ENCODE results near the gene DLL3. TPM values are rescaled to one million over a fixed set of nuclear protein-coding genes. Genes with fewer than 3 reads are reported as not detected.

DLL3 gene, protein sequence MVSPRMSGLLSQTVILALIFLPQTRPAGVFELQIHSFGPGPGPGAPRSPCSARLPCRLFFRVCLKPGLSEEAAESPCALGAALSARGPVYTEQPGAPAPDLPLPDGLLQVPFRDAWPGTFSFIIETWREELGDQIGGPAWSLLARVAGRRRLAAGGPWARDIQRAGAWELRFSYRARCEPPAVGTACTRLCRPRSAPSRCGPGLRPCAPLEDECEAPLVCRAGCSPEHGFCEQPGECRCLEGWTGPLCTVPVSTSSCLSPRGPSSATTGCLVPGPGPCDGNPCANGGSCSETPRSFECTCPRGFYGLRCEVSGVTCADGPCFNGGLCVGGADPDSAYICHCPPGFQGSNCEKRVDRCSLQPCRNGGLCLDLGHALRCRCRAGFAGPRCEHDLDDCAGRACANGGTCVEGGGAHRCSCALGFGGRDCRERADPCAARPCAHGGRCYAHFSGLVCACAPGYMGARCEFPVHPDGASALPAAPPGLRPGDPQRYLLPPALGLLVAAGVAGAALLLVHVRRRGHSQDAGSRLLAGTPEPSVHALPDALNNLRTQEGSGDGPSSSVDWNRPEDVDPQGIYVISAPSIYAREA
- 0.41 and 1.1 TPM in 2 replicates for total RNA-seq
- total RNA-seq (2013) = 0.21 TPM
- polyA plus RNA-seq = 0.30 and 0.46 TPM in 2 replicates
- 0.36 and 0.94 TPM in 2 replicates for polyA minus RNA-seq

DNA sequence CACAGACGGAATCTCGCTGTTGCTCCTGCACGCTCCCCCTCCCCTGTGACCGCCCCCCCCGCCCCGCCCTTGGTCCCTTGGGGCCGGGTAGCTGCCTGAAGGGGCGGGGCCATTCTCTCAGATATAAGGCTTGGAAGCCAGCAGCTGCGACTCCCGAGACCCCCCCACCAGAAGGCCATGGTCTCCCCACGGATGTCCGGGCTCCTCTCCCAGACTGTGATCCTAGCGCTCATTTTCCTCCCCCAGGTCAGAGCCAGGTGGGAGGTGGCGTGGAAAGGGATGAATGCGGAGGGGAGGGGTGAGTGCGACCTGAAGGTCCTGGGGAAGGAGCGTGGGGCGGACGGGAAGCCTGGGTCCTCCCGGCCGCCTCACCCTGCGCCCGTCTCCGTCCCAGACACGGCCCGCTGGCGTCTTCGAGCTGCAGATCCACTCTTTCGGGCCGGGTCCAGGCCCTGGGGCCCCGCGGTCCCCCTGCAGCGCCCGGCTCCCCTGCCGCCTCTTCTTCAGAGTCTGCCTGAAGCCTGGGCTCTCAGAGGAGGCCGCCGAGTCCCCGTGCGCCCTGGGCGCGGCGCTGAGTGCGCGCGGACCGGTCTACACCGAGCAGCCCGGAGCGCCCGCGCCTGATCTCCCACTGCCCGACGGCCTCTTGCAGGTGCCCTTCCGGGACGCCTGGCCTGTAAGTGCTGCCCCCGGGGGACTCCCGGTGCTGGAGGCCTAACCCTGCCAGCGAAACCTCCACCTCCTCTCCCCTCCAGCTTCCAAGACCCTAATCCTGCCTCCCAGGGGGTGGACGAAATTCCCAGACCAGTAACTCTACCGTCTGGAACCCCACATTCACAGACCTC lies at the start of gene DLL3:
DLL3 (plus strand) TSS at position 150 of the 845 bp plus-strand sequence; CDS start at position 178, 28 bp downstream.
- TF ChIP-seq, protein P1, sequence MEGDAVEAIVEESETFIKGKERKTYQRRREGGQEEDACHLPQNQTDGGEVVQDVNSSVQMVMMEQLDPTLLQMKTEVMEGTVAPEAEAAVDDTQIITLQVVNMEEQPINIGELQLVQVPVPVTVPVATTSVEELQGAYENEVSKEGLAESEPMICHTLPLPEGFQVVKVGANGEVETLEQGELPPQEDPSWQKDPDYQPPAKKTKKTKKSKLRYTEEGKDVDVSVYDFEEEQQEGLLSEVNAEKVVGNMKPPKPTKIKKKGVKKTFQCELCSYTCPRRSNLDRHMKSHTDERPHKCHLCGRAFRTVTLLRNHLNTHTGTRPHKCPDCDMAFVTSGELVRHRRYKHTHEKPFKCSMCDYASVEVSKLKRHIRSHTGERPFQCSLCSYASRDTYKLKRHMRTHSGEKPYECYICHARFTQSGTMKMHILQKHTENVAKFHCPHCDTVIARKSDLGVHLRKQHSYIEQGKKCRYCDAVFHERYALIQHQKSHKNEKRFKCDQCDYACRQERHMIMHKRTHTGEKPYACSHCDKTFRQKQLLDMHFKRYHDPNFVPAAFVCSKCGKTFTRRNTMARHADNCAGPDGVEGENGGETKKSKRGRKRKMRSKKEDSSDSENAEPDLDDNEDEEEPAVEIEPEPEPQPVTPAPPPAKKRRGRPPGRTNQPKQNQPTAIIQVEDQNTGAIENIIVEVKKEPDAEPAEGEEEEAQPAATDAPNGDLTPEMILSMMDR (IDR thresholded peaks at IDR 0.05) = no peak
- TF ChIP-seq EZH2 (IDR thresholded peaks at IDR 0.05; ENCODE audit: borderline replicate concordance, insufficient read depth, low read depth, low read length, poor library complexity, severe bottlenecking) = no peak
- H3K4me1 Mint-ChIP-seq = peaks cover 25% of the 10 kb centered on the region
- no peaks in the 10 kb centered on the region for H4K20me1 ChIP-seq (ENCODE audit: control insufficient read depth, insufficient read depth, low read length, poor library complexity, severe bottlenecking)
- H3K27me3 ChIP-seq (replicated peaks in 1 of 4; ENCODE audit: control extremely low read depth in 1 of 4, control insufficient read depth in 3 of 4, insufficient read depth in 4 of 4, low read length in 3 of 4) = peaks cover 0 to 55% (median 26%) of the 10 kb centered on the region in 4 experiments
- peaks cover 27 to 31% of the 10 kb centered on the region in 2 donors for H3K4me1 ChIP-seq (ENCODE audit: control insufficient read depth in 2 of 2, insufficient read depth in 2 of 2, low read length in 2 of 2)
- intact Hi-C loops (cut with micrococcal nuclease) = loop anchor here (2.0 kb wide), 2 partner anchors 18 to 34 kb away; partner anchors contain the start of genes EID2B and TIMM50
- peak within 1 kb of the TSS; percentile 72 for H2AFZ ChIP-seq (ENCODE audit: insufficient read depth, low read depth, low read length, poor library complexity, severe bottlenecking)
- ChIA-PET CTCF (interaction anchor here (0.5 to 2.4 kb wide), 9 partner anchors 9 to 376 kb away, joined by 3 to 9 read pairs (median 5); partner anchors contain the start of gene EID2B), POLR2A (interaction anchor here (0.7 to 1.2 kb wide), 2 partner anchors 335 to 659 kb away, joined by 5 to 7 read pairs; no protein-coding TSS in a partner anchor)
- H3K27ac ChIP-seq (ENCODE audit: low read length in 2 of 2) = no peak within 1 kb of the TSS
- peak within 1 kb of the TSS; percentile 62 for H3K9ac ChIP-seq (ENCODE audit: low read length)
- H3K4me3 ChIP-seq (ENCODE audit: control extremely low read depth in 1 of 5, extremely low read depth in 1 of 5, insufficient read depth in 1 of 5, low read depth in 2 of 5, low read length in 4 of 5) = peak within 1 kb of the TSS; percentile 11 to 65 (median 48)
- no peaks in the 10 kb centered on the region for H3K36me3 ChIP-seq (replicated peaks in 1 of 2; ENCODE audit: control extremely low read depth in 1 of 2, control insufficient read depth in 1 of 2, extremely low read depth in 1 of 2, insufficient read depth in 2 of 2, low read length in 1 of 2)
- H3K27me3 Mint-ChIP-seq = peaks cover 34% of the 10 kb centered on the region
- peak within 1 kb of the TSS; percentile 96 for H3K4me2 ChIP-seq (replicated peaks; ENCODE audit: low read depth, low read length, poor library complexity, severe bottlenecking)
- no peaks in the 10 kb centered on the region for H3K9me3 Mint-ChIP-seq (ENCODE audit: insufficient read depth)
- peak; percentile 52 for ATAC-seq (ENCODE audit: low read depth)
- peak; percentile 55 for DNase-seq
- peaks cover 0 to 11% (median 0%) of the 10 kb centered on the region in 3 donors for H3K9me3 ChIP-seq (ENCODE audit: control extremely low read depth in 1 of 3, control insufficient read depth in 2 of 3, insufficient read depth in 1 of 3, low read length in 2 of 3)
- 1% methylated on average over 47 of the region's 60 CpGs for WGBS (ENCODE audit: insufficient coverage)
- no peaks in the 10 kb centered on the region for H3K79me2 ChIP-seq (ENCODE audit: control insufficient read depth, insufficient read depth, low read length)
- peak within 1 kb of the TSS; percentile 85 for H3K4me3 Mint-ChIP-seq
- H3K27ac Mint-ChIP-seq = peak within 1 kb of the TSS; percentile 33

Measured in B cell (primary cell).